ENCODE results near the gene RIMBP2.

Gene RIMBP2

DNA sequence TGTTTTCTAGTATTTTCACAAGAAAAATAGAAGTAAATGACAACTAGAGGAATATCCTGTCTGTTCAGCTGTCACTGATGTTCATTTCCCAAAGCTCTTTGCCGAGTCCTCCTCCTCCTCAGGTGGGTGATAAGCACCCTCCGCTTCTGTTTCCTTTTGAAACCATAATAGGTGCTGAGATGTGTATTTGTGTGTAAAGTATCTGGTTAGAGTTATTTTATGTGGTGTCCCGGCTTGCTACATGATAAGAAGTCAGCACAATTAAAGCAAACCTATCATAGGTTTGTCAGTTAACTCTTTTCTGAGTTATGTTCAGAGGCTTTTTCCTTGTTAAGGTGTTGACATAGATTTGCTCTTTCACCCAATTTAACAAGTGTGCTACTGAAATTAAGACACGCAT, 296.0 kb downstream of the RIMBP2 start:
- Histone ChIP-seq H3K9me3 (ENCODE audit: control extremely low read depth in 1 of 5, control insufficient read depth in 4 of 5, insufficient read depth in 2 of 5, low read depth in 1 of 5, low read length in 4 of 5) (no peaks in the 10 kb centered on the region), H3K27ac (ENCODE audit: insufficient read depth in 1 of 2, low read depth in 1 of 2, low read length in 2 of 2, poor library complexity in 1 of 2, severe bottlenecking in 2 of 2) (no peak overlapping the region), H3K36me3 (ENCODE audit: control insufficient read depth in 4 of 4, insufficient read depth in 4 of 4, low read length in 3 of 4) (no peaks in the 10 kb centered on the region), H3K27me3 (replicated peaks in 2 of 5; ENCODE audit: control insufficient read depth in 4 of 5, insufficient read depth in 5 of 5, low read length in 4 of 5) (peaks cover 0 to 7% (median 0%) of the 10 kb centered on the region in 5 experiments), H3K4me1 (ENCODE audit: control extremely low read depth in 1 of 4, control insufficient read depth in 4 of 4, insufficient read depth in 4 of 4, low read length in 3 of 4) (no peaks in the 10 kb centered on the region), H3K4me3 (ENCODE audit: control insufficient read depth in 1 of 7, extremely low read depth in 1 of 7, insufficient read depth in 4 of 7, low read depth in 2 of 7, low read length in 6 of 7) (no peak overlapping the region)
- ChIA-PET CTCF (no interaction called here), POLR2A (no interaction called here)
- WGBS (ENCODE audit: insufficient coverage): 100% methylated on average over 1 of the region's 4 CpGs
- no peak for DNase-seq

- no peaks in the 10 kb centered on the region for H3K4me1 ChIP-seq (ENCODE audit: control extremely low read depth in 1 of 4, control insufficient read depth in 4 of 4, insufficient read depth in 4 of 4, low read length in 3 of 4)
- no peak overlapping the region for H3K27ac ChIP-seq (ENCODE audit: insufficient read depth in 1 of 2, low read depth in 1 of 2, low read length in 2 of 2, poor library complexity in 1 of 2, severe bottlenecking in 2 of 2)
- ChIA-PET CTCF (no interaction called here), POLR2A (no interaction called here)
- 85% methylated on average over 5 of the region's 6 CpGs for WGBS (ENCODE audit: insufficient coverage)
- peaks cover 0 to 7% (median 0%) of the 10 kb centered on the region in 5 experiments for H3K27me3 ChIP-seq (replicated peaks in 2 of 5; ENCODE audit: control insufficient read depth in 4 of 5, insufficient read depth in 5 of 5, low read length in 4 of 5)
- H3K9me3 ChIP-seq (ENCODE audit: control extremely low read depth in 1 of 5, control insufficient read depth in 4 of 5, insufficient read depth in 2 of 5, low read depth in 1 of 5, low read length in 4 of 5): no peaks in the 10 kb centered on the region
- H3K36me3 ChIP-seq (ENCODE audit: control insufficient read depth in 4 of 4, insufficient read depth in 4 of 4, low read length in 3 of 4): no peaks in the 10 kb centered on the region
- H3K4me3 ChIP-seq (ENCODE audit: control insufficient read depth in 1 of 7, extremely low read depth in 1 of 7, insufficient read depth in 4 of 7, low read depth in 2 of 7, low read length in 6 of 7): no peak overlapping the region
- no peak for DNase-seq
Measured at GRCh38 chr12:130419116-130419515, 297.0 kb downstream of the RIMBP2 start.

- WGBS (ENCODE audit: insufficient coverage): 77% methylated on average over 3 of the region's 3 CpGs
- CTCF ChIA-PET: no interaction called here
- H3K27me3 ChIP-seq (replicated peaks in 2 of 5; ENCODE audit: control insufficient read depth in 4 of 5, insufficient read depth in 5 of 5, low read length in 4 of 5): peaks cover 0 to 7% (median 0%) of the 10 kb centered on the region in 5 experiments
- H3K27ac ChIP-seq (ENCODE audit: insufficient read depth in 1 of 2, low read depth in 1 of 2, low read length in 2 of 2, poor library complexity in 1 of 2, severe bottlenecking in 2 of 2): no peak overlapping the region
- no peaks in the 10 kb centered on the region for H3K9me3 ChIP-seq (ENCODE audit: control extremely low read depth in 1 of 5, control insufficient read depth in 4 of 5, insufficient read depth in 2 of 5, low read depth in 1 of 5, low read length in 4 of 5)
- POLR2A ChIA-PET: no interaction called here
- H3K4me3 ChIP-seq (ENCODE audit: control insufficient read depth in 1 of 7, extremely low read depth in 1 of 7, insufficient read depth in 4 of 7, low read depth in 2 of 7, low read length in 6 of 7): no peak overlapping the region
- DNase-seq: no peak
- H3K36me3 ChIP-seq (ENCODE audit: control insufficient read depth in 4 of 4, insufficient read depth in 4 of 4, low read length in 3 of 4): no peaks in the 10 kb centered on the region
- H3K4me1 ChIP-seq (ENCODE audit: control extremely low read depth in 1 of 4, control insufficient read depth in 4 of 4, insufficient read depth in 4 of 4, low read length in 3 of 4): no peaks in the 10 kb centered on the region
Measured at GRCh38 chr12:130418251-130418650, 297.8 kb downstream of the RIMBP2 start.

DNA sequence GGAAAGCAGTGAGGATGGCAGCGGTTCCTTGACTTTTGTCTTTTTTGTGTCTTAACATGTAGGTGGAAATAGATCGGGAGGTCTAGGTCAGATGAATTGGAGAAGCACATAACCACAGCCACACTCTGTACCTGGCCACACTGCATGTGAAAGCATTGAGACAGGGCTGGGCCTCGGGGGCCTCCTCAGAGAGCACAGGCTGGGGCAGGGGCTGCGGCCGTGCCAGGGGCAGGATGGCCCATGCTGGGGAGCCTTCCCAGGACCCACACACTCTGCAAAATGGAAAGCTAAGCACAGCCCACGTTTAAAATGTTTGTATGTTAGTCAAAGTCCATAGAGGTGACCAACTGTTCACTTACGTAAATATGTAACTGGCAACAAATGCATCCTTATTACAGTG, 301.7 kb downstream of the RIMBP2 start:
- Histone ChIP-seq H3K27me3 (replicated peaks in 2 of 5; ENCODE audit: control insufficient read depth in 4 of 5, insufficient read depth in 5 of 5, low read length in 4 of 5) (peaks cover 0 to 7% (median 0%) of the 10 kb centered on the region in 5 experiments), H3K9me3 (ENCODE audit: control extremely low read depth in 1 of 5, control insufficient read depth in 4 of 5, insufficient read depth in 2 of 5, low read depth in 1 of 5, low read length in 4 of 5) (no peaks in the 10 kb centered on the region), H3K27ac (ENCODE audit: insufficient read depth in 1 of 2, low read depth in 1 of 2, low read length in 2 of 2, poor library complexity in 1 of 2, severe bottlenecking in 2 of 2) (no peak overlapping the region), H3K4me1 (ENCODE audit: control extremely low read depth in 1 of 4, control insufficient read depth in 4 of 4, insufficient read depth in 4 of 4, low read length in 3 of 4) (no peaks in the 10 kb centered on the region), H3K4me3 (ENCODE audit: control insufficient read depth in 1 of 7, extremely low read depth in 1 of 7, insufficient read depth in 4 of 7, low read depth in 2 of 7, low read length in 6 of 7) (no peak overlapping the region), H3K36me3 (ENCODE audit: control insufficient read depth in 4 of 4, insufficient read depth in 4 of 4, low read length in 3 of 4) (no peaks in the 10 kb centered on the region)
- WGBS (ENCODE audit: insufficient coverage): 98% methylated on average over 4 of the region's 7 CpGs
- ChIA-PET CTCF (no interaction called here), POLR2A (no interaction called here)
- DNase-seq: no peak

GRCh38 chr12:130413909-130414308, 302.2 kb downstream of the RIMBP2 start:
- Histone ChIP-seq H3K4me3 (ENCODE audit: control insufficient read depth in 1 of 7, extremely low read depth in 1 of 7, insufficient read depth in 4 of 7, low read depth in 2 of 7, low read length in 6 of 7) (no peak overlapping the region), H3K27me3 (replicated peaks in 2 of 5; ENCODE audit: control insufficient read depth in 4 of 5, insufficient read depth in 5 of 5, low read length in 4 of 5) (peaks cover 0 to 7% (median 0%) of the 10 kb centered on the region in 5 experiments), H3K4me1 (ENCODE audit: control extremely low read depth in 1 of 4, control insufficient read depth in 4 of 4, insufficient read depth in 4 of 4, low read length in 3 of 4) (no peaks in the 10 kb centered on the region), H3K27ac (ENCODE audit: insufficient read depth in 1 of 2, low read depth in 1 of 2, low read length in 2 of 2, poor library complexity in 1 of 2, severe bottlenecking in 2 of 2) (no peak overlapping the region), H3K36me3 (ENCODE audit: control insufficient read depth in 4 of 4, insufficient read depth in 4 of 4, low read length in 3 of 4) (no peaks in the 10 kb centered on the region), H3K9me3 (ENCODE audit: control extremely low read depth in 1 of 5, control insufficient read depth in 4 of 5, insufficient read depth in 2 of 5, low read depth in 1 of 5, low read length in 4 of 5) (no peaks in the 10 kb centered on the region)
- no peak for DNase-seq
- POLR2A ChIA-PET: no interaction called here
- WGBS (ENCODE audit: insufficient coverage): 97% methylated on average over 18 of the region's 18 CpGs
- CTCF ChIA-PET: no interaction called here

- H3K4me1 ChIP-seq (ENCODE audit: control extremely low read depth in 1 of 4, control insufficient read depth in 4 of 4, insufficient read depth in 4 of 4, low read length in 3 of 4): no peaks in the 10 kb centered on the region
- H3K27ac ChIP-seq (ENCODE audit: insufficient read depth in 1 of 2, low read depth in 1 of 2, low read length in 2 of 2, poor library complexity in 1 of 2, severe bottlenecking in 2 of 2): no peak overlapping the region
- H3K9me3 ChIP-seq (ENCODE audit: control extremely low read depth in 1 of 5, control insufficient read depth in 4 of 5, insufficient read depth in 2 of 5, low read depth in 1 of 5, low read length in 4 of 5): no peaks in the 10 kb centered on the region
- no peaks in the 10 kb centered on the region for H3K36me3 ChIP-seq (ENCODE audit: control insufficient read depth in 4 of 4, insufficient read depth in 4 of 4, low read length in 3 of 4)
- WGBS (ENCODE audit: insufficient coverage): 93% methylated on average over 5 of the region's 8 CpGs
- H3K4me3 ChIP-seq (ENCODE audit: control insufficient read depth in 1 of 7, extremely low read depth in 1 of 7, insufficient read depth in 4 of 7, low read depth in 2 of 7, low read length in 6 of 7): no peak overlapping the region
- CTCF ChIA-PET: no interaction called here
- DNase-seq: no peak
- POLR2A ChIA-PET: interaction anchor here (0.6 kb wide), 1 partner anchor 177 kb away, joined by 3 read pairs; no protein-coding TSS in a partner anchor
- peaks cover 0 to 7% (median 0%) of the 10 kb centered on the region in 5 experiments for H3K27me3 ChIP-seq (replicated peaks in 2 of 5; ENCODE audit: control insufficient read depth in 4 of 5, insufficient read depth in 5 of 5, low read length in 4 of 5)
Measured at GRCh38 chr12:130412384-130412783, 303.7 kb downstream of the RIMBP2 start.

GRCh38 chr12:130405332-130405731, 310.8 kb downstream of the RIMBP2 start:
- POLR2A ChIA-PET: no interaction called here
- H3K4me1 ChIP-seq (ENCODE audit: control extremely low read depth in 1 of 4, control insufficient read depth in 4 of 4, insufficient read depth in 4 of 4, low read length in 3 of 4): no peaks in the 10 kb centered on the region
- H3K36me3 ChIP-seq (ENCODE audit: control insufficient read depth in 4 of 4, insufficient read depth in 4 of 4, low read length in 3 of 4): no peaks in the 10 kb centered on the region
- WGBS (ENCODE audit: insufficient coverage): 85% methylated on average over 5 of the region's 7 CpGs
- peaks cover 0 to 6% (median 0%) of the 10 kb centered on the region in 5 experiments for H3K27me3 ChIP-seq (replicated peaks in 2 of 5; ENCODE audit: control insufficient read depth in 4 of 5, insufficient read depth in 5 of 5, low read length in 4 of 5)
- H3K9me3 ChIP-seq (ENCODE audit: control extremely low read depth in 1 of 5, control insufficient read depth in 4 of 5, insufficient read depth in 2 of 5, low read depth in 1 of 5, low read length in 4 of 5): no peaks in the 10 kb centered on the region
- CTCF ChIA-PET: interaction anchor here (4.1 kb wide), 1 partner anchor 343 kb away, joined by 19 read pairs; no protein-coding TSS in a partner anchor
- no peak for DNase-seq
- H3K4me3 ChIP-seq (ENCODE audit: control insufficient read depth in 1 of 7, extremely low read depth in 1 of 7, insufficient read depth in 4 of 7, low read depth in 2 of 7, low read length in 6 of 7): no peak overlapping the region
- no peak overlapping the region for H3K27ac ChIP-seq (ENCODE audit: insufficient read depth in 1 of 2, low read depth in 1 of 2, low read length in 2 of 2, poor library complexity in 1 of 2, severe bottlenecking in 2 of 2)
